ENCODE results near the gene GHDC.
"Not testable (repeated sequence)": the region's sequence is repeated elsewhere in the genome, so short reads cannot be mapped to it uniquely, and the experiment has no call there.

Gene GHDC

DNA sequence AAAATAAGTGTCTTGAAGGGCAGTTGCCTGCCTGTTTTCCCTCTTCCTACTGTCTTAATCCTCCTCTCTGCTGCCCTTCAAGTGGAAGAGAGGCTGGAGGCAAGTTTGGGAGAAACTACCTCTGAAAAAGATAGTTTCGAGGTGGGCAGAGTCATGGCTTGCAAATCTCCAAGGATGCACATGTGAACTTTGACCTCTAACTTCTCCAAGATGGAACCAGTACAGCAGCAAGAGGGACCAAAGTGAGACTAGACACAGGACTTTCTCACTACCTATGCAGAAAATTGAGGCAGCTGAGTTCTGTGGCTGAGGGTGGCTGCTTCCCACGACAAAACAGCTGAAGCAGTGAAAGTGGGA, 12.5 kb downstream of the GHDC start:
- DNase-seq = no peak

DNA sequence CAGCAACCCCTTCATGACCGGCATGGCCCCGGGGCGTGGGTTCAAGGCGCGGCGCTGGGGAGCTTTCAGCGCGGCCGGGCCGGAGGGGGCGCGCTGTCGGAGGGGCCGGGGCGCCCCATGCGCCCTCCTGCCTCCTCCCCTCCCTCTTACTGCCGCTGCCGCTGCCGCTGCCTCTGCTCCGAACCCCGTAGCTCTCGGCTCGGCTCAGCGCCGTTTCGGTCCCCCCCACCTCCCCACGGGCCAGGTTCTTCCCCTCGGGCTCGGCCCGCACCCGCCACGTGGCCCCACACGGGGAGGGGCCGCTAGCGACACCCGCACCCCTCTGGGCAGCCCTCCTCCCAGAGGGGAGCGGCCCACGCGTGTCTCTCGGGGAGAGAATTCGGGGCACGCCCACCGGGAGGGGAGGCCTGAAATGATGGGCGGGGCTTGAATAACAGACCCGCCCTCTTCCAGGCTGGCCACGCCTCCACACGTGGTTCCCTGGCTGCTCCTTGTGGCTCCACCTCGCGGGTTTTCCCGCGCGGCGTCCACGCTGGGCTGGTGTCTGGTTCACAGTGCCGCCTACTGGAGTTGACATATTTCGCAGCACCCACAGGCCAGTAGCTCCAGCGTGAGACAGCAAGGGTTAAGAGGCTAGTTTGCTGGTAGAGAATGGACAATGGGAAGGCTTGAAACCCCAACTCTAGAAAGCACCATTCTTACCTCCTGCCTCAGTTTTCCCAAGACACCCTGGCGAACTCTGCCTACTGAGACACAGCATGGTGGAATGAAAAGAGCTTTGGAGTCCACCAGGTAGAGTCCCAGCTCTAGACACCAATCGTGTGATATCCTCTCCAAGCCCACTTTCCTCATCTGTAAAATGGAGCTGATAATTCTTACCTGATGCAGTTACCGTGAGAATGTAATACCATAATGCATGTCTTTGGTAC, 13.1 kb downstream of the GHDC start, which contains the start of gene KCNH4:
KCNH4 (minus strand) TSS at position 221 of the 929 bp plus-strand sequence; CDS start at position 24, 197 bp downstream.
- DNase-seq = no peak

DNA sequence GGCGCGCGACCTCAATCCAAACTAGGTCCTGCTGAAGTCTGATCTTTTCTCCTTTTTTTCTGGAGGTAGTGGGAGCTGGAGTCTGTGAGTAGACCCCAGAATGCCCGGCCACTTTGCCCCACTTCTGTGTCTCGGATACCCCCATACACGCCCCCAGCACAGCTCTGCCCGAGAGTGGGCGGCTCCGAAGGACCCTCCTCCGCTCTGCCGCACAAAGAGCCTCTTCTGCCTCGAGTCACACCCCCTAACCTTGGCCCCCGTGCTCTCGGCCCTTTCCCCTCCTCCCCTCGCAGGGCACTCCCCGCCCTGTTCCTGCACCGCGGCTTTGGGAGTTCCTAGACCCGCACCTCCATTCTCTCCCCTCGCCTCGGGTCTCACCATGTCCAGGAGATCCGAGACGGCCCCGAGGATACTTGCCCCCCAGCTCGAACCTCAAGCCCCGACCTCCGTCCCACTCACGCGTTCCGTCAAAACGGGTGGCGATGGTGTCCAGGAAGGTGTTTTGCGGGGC, 13.8 kb downstream of the GHDC start:
- DNase-seq = no peak

DNA sequence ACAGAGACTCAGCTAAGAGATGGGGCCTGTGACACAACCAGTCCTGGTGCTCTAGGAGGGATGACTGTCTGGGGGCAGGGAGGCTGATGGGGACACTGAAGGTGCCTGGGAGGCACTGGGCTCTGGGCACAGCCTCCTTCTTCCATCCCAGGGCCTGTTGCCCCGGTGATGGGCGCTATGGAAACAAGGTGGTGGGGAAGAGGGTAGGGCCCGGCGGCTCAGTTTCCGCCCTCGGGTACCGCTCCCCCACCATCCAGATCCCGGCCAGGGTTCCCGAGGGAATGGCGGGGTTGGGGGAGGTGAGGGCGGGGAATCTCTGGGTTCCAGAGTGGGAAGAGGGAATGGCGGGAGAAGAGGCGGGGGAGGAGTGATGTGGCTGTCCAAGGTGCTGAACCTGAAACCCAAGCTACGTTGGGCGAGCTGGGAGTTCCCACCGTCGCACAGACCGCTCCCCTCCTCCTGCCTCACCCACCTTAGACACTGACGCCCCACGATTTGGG, 14.3 kb downstream of the GHDC start:
- no peak for DNase-seq

DNA sequence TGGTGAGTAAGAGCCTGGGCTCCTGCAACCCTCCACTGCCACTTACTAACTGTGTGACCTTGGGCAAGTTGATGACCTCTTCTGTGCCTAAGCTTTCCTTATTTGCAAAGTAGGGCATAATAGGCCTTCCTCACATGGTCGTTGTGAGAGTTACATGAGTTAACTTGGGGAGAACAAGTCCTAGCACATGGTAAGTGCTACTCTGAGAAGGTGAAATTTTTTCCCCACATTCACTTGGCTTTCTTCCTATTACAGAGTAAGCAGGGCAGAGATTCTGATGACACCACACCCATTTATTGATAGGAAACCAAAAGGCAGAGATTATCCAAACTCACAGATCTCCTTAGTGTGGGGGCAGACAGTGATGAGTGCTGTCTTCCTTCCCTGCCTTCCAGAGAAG, 15.0 kb downstream of the GHDC start:
- DNase-seq = no peak

DNA sequence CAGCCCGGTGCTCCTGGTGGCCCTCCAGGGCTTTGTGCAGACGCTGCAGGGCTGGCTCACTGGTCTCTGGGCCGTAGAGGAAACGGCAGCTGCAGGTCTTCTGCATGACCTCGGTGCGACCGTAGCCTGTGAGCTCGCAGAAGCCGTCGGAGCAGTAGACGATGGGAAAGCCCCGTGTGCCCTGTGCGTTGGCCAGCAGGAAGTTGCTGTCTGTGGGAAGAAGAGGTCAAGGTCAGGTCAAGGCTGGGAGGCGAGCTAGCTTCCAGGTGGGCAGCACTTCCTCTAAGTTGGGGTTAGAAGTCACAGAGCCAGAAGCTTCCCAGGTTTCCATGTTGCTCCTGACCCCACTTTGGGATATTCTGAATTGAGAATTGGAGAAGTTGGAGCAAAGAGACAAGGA, 15.5 kb downstream of the GHDC start:
- DNase-seq = no peak

DNA sequence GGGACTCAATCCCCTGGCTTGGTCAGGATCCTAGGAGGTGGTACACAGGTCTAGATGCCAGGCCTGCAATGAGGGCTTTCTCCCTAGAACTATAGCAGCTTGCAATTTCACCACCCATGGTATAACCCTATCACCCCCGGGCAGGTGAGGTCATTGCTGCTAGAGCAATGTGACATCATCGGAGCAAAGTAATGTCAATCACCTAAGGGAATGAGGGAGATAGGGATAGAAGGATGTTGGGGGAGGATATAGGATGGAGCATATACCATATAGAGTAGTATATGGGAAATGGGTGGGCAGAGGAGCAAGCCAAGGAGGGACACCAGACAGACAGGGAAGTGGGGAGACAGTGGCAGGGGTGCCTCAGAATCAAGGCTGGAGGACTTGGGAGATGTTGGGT, 16.6 kb downstream of the GHDC start:
- no peak for DNase-seq

DNA sequence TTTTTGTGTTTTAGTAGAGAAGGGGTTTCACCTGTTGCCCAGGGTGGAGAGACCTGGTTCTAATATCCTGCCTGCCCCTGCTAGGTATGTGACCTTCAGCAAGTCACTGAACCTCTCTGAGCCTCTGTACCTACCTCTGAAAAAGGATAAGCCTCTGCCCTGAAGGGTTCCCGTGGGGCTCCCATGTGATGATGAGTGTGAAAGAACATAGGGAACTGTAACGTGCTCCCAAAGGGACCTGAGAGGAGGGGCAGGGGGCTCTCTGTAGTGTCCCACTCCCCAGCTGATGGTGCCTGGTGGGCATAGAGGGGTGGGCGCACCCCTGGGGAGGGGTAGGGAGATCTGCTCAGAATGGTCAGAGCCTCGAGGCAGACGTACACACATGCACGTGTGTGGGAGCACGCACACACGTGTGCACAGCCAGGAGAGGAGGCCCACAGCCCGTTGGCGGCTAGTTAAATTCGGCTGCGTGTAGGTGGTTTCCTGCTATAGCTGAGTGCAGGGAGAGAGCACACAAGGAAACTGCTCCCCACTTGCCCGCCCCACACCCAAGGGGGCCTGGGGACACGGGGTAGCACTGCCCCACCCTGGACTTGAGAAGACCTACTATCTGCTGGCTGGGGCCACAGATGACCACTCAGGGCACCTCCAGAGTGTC, 20.0 kb downstream of the GHDC start:
- no peak for DNase-seq

DNA sequence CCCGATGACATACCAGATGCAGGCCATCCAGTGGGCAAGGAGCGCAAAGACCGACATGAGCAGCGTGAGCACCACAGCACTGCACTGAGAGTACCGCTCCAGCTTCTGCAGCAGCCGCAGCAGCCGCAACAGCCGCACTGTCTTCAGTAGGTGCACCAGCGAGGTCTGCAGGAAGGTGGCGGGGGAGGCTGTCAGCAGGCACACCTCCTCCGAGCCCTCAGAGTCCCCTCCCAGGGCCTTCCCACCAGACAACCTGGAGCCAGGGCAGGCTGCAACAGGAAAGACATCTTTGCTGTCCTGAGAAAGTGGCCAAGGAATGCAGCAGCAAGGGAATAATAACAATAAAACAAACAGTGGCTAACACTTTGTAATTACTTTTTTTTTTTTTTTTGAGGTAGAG, 22.5 kb downstream of the GHDC start:
- DNase-seq = no peak

DNA sequence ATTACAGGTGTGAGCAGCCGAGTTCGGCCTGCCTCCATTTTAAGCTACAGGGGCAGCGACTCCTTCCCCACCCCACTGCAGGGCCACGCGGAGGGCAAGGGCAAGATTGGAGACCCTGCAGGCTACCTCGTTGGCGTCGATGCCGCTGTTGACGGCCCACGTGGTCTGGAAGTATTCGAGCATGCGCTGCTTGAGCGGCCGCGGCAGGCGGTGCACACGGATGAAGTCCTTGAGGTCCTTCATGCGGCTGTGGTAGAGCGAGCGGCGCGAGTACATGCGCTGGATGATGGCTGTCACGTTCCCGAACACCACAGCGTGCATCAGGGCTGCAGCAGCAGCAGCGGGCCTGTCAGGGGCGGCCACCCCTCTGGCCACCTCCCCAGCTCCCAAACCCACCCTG, 24.9 kb downstream of the GHDC start:
- DNase-seq = no peak

DNA sequence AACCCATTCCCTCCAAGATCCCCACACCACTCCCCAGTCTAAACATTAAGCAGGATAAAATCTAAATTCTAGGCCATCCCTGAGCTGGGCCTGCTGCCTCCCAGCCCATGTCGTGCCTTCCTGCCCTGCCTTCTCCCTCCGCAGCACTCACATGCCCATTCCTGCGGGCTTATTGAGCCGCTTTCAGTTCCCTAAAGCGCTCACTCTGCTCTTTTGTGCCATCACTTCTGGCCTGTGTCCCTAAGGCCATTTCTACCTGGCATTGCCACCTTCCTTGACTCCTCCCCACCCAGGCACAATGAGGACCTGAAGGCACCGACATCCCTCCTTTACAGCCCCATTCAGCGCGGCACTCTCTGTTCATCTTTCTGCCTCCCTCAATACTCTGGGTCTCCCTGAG, 26.5 kb downstream of the GHDC start:
- DNase-seq = no peak

DNA sequence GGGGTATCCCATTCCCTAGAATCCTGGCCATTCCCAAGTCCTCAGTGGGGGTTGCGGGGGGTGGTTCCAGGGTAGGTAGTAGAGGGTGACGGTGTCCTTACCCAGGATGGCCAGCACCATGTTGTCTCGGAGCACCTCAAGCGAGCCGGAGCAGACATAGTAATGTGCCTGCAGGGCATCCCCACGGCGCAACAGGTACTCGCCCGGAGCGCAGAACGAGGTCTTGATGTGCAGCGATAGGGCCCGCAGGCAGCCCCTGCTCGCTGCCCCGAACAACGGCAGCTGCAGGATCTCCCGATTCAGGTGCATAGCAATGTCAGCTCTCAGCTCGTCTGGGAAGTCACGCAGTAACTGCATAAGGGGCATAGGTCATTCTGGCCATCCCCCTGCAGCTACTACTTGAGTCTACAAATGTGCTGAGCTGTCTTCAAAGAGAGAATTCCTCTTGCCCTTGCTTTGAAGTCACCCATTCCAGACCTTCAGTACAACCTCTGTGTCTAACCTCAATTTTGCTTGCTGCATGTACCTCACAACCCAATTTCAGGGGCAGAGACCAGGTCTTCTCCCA, 28.0 kb downstream of the GHDC start:
- no peak for DNase-seq

DNA sequence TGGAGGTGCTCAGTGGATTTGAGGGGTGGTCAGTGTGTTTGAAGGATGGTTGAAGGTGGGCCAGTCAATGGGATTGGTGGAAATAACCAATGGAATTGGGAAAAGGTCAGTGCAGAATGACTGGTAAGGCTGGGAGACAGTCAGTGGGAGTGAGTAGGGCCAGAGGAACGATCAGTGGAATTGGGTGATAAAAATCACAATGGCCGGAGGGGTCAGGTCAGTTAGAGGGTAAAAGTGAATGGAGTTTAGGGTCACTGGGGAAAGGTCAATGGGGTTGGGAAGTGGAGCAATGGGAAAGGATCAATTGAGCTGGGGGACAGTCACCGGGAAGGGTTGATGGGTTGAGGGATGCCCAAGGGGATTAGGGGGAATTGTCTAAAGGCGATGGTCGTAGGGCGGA, 28.5 kb downstream of the GHDC start:
- no peak for DNase-seq

DNA sequence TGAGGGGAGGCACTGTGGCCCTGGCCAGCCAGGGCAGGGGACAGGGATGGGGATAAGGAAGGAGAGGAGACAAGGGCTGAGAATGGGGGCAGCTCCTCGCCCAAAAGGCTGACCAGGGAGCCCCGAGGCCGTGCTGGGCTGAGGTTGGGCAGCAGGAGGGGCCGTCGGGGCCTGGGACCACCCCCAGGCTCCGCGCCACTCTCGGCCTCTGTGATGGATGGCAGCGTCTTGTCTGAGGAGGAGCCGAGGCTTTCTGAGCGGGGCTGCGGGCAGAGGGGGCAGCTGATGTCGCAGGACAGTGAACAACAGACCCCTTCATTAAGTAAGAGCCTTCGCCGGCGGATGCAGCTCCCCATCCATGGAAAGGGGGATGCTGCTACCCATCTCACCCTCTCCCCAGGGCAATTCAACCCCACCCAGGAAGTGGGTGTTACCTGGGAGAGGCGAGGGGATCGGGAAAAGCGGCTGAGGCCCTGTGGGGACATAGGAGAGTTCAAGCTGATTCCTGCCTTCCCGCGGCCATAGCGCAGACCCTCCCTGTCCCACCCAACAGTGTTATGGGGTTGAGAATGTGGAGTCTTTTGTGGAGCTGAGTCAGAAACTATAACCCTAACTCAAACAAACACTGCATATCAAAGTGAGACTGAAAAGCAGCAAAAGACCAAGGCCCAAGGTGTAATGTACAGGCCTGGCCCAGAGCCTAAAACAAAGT, 30.4 kb downstream of the GHDC start:
- no peak for DNase-seq

DNA sequence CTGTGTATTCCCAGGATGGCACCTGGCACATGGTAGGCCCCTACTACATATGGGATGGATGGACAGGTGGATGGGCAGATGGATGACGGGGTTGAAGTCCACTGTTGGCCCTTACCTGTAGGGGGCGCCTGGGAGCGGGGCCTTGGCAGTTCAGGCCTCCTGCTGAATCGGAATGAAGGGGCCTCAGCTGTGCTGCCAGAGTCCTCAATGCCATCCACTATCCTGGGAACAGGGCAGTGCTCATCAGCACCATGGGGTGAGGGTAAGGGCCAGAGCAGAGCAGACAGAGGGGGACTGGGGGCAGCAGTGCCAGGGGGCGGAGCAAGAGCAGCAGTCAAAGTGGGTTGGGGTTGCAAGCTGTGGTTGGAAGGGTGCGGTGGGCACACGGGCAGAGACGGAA, 31.2 kb downstream of the GHDC start:
- no peak for DNase-seq

DNA sequence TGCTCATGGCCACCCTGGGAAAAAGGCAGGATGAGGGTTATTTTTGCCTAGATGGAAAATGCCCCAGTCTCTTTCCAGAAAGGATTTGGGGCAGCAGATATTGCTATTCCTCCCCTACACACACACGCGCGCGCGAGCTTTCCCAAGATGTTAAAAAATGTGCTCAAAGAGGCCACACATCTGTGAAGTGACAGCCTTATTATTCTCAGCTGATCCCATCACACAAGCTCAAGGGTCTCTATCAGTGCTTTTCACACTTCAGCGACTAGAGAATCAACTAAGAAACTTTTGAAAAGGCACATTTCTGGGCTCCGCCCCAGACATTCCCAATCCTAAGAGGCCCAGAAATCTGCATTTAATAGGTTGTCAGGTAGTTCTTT, 33.8 kb downstream of the GHDC start:
- no peak for DNase-seq

DNA sequence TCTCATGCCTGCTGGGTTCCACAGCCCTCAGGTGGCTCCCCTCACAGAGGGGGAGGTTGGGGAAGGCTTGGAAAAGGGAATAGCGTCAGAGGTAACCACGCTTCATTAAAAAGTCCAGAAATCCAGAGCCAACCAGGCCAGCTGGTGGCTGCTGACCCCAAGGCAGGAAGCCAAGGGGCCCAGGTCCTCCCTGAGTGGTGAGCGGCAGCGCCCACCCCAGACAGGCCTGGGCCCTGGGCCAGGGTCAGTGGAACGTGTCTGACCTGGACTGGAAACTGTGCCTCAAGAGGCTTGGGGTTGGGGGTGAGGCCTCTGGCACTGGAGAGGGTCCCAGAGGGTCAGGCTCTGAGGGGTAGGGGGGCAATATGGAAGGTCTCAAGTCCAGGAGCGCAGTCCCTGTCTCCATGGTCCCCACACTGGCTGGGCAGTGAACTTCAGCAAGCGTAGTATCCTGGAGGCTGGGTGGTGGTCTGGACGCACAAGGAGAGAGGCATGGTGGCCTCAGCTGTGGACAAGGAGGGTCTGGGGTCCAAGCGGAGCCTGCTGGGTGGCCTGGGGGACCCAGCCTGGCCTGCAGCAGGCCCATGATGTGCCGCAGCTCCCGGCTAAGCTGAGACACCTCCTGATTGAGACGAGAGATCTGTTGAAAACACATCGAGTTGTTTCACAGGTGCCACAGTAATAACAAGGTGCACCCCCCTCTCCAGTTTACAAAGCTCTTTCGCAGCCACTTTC, 34.3 kb downstream of the GHDC start:
- DNase-seq = no peak

DNA sequence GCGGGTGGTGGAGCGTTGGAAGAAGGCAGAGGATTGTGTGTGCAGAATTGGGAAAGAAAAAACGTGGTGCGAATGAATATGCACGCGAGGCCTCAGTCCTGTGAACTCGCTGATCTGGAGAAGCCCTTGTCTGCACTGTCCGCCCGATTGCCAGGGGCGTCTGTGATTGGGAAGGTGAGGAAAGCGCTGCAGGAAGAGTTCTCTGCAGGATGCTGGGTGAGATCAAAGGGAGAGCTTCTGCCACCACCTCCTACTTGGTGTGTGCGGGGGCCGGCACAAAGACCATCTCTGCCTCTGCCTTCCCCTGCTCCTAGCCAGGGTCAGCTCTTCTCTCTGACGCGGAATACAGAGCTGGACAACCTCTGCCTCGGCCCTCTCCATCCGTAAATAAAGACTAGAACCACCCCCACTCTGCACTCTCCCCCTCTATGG, 38.7 kb downstream of the GHDC start:
- DNase-seq = no peak

DNA sequence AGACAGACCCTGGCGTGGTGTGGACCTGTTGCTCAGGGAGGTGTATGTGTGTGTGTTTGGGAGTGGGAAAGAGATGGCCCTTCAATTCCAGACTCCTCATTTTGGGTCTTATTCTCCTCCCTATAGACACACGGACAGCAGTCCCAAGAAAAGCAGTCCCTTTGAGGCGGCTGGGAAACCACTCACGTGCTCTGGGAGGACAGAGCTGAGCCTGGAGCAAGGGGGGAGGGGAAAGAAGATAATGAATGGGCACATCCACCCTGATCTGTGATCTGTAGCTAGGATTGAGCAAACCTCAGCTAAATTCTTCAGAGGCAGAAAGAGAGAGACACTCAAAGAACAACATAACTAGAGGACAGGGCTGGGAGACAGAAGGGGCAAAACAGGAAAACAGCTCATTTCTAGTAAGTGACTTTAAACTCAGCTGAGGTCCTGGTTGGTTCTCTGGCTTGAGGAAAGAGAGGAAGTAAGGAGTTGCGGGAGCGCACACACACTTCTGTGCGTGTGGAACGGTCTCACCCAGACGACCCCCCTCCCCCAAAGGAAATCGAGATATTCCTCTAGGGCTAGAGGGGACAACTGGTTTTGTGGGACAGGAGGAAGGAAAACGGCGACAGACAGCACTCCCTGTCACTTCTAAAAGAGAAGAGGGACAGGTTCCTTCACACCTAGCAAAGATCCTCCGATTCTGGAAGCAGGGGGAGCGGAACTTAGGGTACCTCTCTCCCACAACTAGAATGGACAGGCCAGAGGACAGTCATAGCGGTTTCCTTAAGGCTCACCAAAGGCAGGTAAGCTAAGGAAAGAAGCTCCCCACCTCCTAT, 40.2 kb downstream of the GHDC start:
- DNase-seq = no peak

DNA sequence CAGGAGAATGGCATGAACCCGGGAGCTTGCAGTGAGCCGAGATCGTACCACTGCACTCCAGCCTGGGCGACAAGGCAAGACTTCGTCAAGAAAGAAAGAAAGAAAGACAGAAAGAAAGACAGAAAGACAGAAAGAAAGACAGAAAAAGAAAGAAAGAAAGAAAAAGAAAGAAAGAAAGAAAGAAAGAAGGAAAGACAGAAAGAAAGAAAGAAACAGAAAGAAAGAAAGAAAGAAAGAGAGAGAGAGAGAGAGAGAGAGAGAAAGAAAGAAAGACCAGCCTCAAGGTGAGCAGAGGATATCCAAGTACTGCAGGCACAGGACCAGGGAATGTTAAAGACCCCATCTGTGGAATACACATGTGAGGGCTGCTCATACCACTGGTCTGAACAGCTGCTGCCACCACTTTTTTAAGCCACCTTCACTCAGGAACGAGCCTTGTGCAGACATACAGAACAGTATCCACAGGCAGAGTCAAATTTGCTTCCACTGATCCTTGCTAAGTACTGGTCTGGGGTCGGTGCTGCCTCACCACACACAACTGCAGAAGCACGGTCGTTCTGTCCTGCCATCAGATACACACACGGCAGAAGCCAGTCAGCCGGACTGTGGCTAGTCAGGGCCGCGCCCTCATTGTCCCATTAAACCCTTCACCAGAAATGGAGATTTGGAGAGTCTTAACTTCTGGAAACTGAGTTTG, 47.2 kb downstream of the GHDC start:
- no peak for DNase-seq

DNA sequence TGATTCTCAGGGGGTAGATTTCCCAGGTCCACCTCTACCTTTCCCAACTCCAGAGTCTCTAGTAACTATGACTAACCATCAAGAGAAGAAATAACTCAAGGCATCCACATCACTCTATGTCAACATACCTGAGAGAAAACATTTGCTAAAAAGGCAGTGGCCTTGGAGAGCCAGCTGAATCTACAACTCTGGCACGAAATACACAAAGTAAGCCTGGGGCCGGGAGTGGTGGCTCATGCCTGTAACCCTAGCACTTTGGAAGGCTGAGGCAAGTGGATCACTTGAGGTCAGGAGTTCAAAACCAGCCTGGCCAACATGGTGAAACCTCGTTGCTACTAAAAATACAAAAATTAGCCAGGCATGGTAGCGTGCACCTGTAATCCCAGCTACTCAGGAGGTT, 51.2 kb downstream of the GHDC start:
- not testable (repeated sequence) for DNase-seq
